Activated CD8-positive, alpha-beta T cell treated with anti-CD3 and anti-CD28 coated beads for 36 hours (primary cell): ENCODE data around the gene CEBPA. TPM values are rescaled to one million over a fixed set of nuclear protein-coding genes. Genes with fewer than 3 reads are reported as not detected.

Source experiments
- ATAC-seq: fragments of 200-7000 bp; cut with Tn5 transposase; one replicate; pipeline ENCODE4 v1.10.0; 2021; ENCODE audit warnings: mild to moderate bottlenecking, moderate library complexity
- CTCF ChIA-PET: fragments of 350-600 bp; sonication (Branson Sonifier 250); formaldehyde crosslinking; loops from one replicate; lab custom pipeline; 2021; ENCODE audit warnings: antibody characterized with exemption; lab: Charles Lee
- POLR2A ChIA-PET: fragments of 350-600 bp; sonication (Branson Sonifier 250); formaldehyde crosslinking; loops from one replicate; lab custom pipeline; 2021; ENCODE audit warnings: antibody characterized with exemption; lab: Charles Lee
- DNase-seq: peaks from one replicate; pipeline ENCODE4 v3.0.0-alpha.2; 2020
- H3K27ac Mint-ChIP-seq: one replicate; pipeline ENCODE4 v1.8.0; 2021; ENCODE audit warnings: mild to moderate bottlenecking, mixed read lengths
- H3K27me3 Mint-ChIP-seq: one replicate; pipeline ENCODE4 v1.8.0; 2021; ENCODE audit warnings: mixed read lengths
- H3K36me3 Mint-ChIP-seq: one replicate; pipeline ENCODE4 v1.8.0; 2021; ENCODE audit warnings: low read depth, mixed read lengths
- H3K4me1 Mint-ChIP-seq: one replicate; pipeline ENCODE4 v1.8.0; 2021; ENCODE audit warnings: low read depth, mixed read lengths
- H3K4me3 Mint-ChIP-seq: one replicate; pipeline ENCODE4 v1.8.0; 2021; ENCODE audit warnings: mild to moderate bottlenecking, moderate library complexity, mixed read lengths
- H3K9me3 Mint-ChIP-seq: one replicate; pipeline ENCODE4 v1.8.0; 2021; ENCODE audit warnings: mixed read lengths
- CTCF ChIP-seq: fragments of 200-600 bp; IDR thresholded peaks from one replicate; pipeline ENCODE4 v1.8.0; 2022; ENCODE audit warnings: antibody characterized with exemption, mild to moderate bottlenecking
- intact Hi-C: fragments of 100-400 bp; cut with micrococcal nuclease; formaldehyde crosslinking; loops from one replicate; pipeline ENCODE4 v1.10.0; 2022
- total RNA-seq, 2 experiments: library from RNA; stranded (reverse); gene quantifications; one replicate each; pipeline ENCODE4 v1.2.3, GENCODE V29; 2021

CEBPA gene
- total RNA-seq, 2 experiments from 2014 or later, result 0.34 to 0.45 TPM

- Mint-ChIP-seq H3K27me3 (peaks cover 17% of the 10 kb centered on the region), H3K4me1 (peaks cover 14% of the 10 kb centered on the region), H3K4me3 (no peak overlapping the region), H3K36me3 (no peaks in the 10 kb centered on the region), H3K27ac (no peak overlapping the region), H3K9me3 (peaks cover 4% of the 10 kb centered on the region)
- ChIA-PET CTCF (interaction anchor here (1.0 to 1.6 kb wide), 3 partner anchors 8 to 156 kb away, joined by 3 to 6 read pairs (median 3); no protein-coding TSS in a partner anchor), POLR2A (no interaction called here)
- TF ChIP-seq CTCF, result no peak
- DNase-seq (no peak), ATAC-seq (no peak)
- intact Hi-C loops, result no loop called here
Observed at GRCh38 chr19:33259539-33259938, 42.8 kb downstream of the CEBPA start.

GRCh38 chr19:33257828-33258227 is 44.5 kb downstream of the CEBPA start:
- TF ChIP-seq CTCF, result no peak
- intact Hi-C loops, result no loop called here
- Mint-ChIP-seq H3K4me1 (peaks cover 14% of the 10 kb centered on the region), H3K4me3 (no peak overlapping the region), H3K27ac (no peak overlapping the region), H3K9me3 (peaks cover 4% of the 10 kb centered on the region), H3K36me3 (no peaks in the 10 kb centered on the region), H3K27me3 (peaks cover 15% of the 10 kb centered on the region)
- POLR2A ChIA-PET, result no interaction called here
- DNase-seq (no peak), ATAC-seq (no peak)
- CTCF ChIA-PET, result interaction anchor here (1.4 to 1.6 kb wide), 2 partner anchors 22 to 158 kb away, joined by 3 to 6 read pairs; no protein-coding TSS in a partner anchor

GRCh38 chr19:33256261-33256660 is 46.1 kb downstream of the CEBPA start:
- no peak for TF ChIP-seq CTCF
- CTCF ChIA-PET, result interaction anchor here (0.8 kb wide), 1 partner anchor 116 kb away, joined by 3 read pairs; no protein-coding TSS in a partner anchor
- H3K4me3 Mint-ChIP-seq, result no peak overlapping the region

GRCh38 chr19:33255781-33256180 is 46.6 kb downstream of the CEBPA start:
- H3K27ac Mint-ChIP-seq, result no peak overlapping the region

More at GRCh38 chr19:33256261-33256660, 46.1 kb downstream of the CEBPA start:
- POLR2A ChIA-PET, result interaction anchor here (2.0 kb wide), 1 partner anchor 12 kb away, joined by 4 read pairs; no protein-coding TSS in a partner anchor
- H3K27ac Mint-ChIP-seq, result no peak overlapping the region
- intact Hi-C loops, result no loop called here
- no peaks in the 10 kb centered on the region for H3K36me3 Mint-ChIP-seq
- peaks cover 9% of the 10 kb centered on the region for H3K27me3 Mint-ChIP-seq
- DNase-seq (no peak), ATAC-seq (no peak)
- H3K4me1 Mint-ChIP-seq, result peaks cover 8% of the 10 kb centered on the region
- peaks cover 4% of the 10 kb centered on the region for H3K9me3 Mint-ChIP-seq

More at GRCh38 chr19:33255781-33256180, 46.6 kb downstream of the CEBPA start:
- ChIA-PET CTCF (no interaction called here), POLR2A (interaction anchor here (2.0 kb wide), 1 partner anchor 13 kb away, joined by 4 read pairs; no protein-coding TSS in a partner anchor)
- Mint-ChIP-seq H3K27me3 (peaks cover 8% of the 10 kb centered on the region), H3K36me3 (no peaks in the 10 kb centered on the region), H3K9me3 (peaks cover 4% of the 10 kb centered on the region), H3K4me3 (no peak overlapping the region), H3K4me1 (peaks cover 3% of the 10 kb centered on the region)
- no peak for TF ChIP-seq CTCF
- ATAC-seq (no peak), DNase-seq (no peak)
- intact Hi-C loops, result no loop called here
